OCI-LY3 (cell line): ENCODE data around the gene RASL10A.

Experiments
- EZH2phosphoT487 ChIP-seq: fragments of 200-600 bp; shearing (Covaris generic); IDR thresholded peaks from 2 replicates; pipeline ENCODE4 v1.6.1; 2018; ENCODE audit warnings: antibody characterized with exemption, mixed run types, low read depth
- TF ChIP-seq, protein P1 (sequence below): fragments of 200-600, 300-600 bp; sonication (generic); IDR thresholded peaks from 2 replicates; pipeline ENCODE4 v1.5.1; 2014; ENCODE audit warnings: antibody characterized with exemption, low read length, low read depth

DNA sequence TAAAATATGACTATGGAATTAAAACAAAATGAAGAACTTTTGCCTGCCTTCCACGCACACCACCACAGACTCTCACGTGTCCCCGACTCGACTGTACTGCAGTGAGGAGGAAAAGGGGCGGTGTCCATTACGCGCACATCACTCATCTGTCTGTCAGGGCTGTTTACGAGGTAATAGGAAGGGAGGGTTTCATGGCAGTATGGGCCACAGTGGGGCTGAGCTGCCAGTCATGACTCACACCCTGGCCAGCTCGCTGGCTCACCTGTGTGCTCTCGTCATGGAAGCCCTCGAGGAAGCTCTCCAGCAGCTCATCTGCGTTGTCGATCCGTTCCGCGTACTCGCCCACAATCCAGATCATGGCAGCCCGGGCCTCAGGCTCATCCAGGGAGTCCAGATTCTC is 33.5 kb upstream of the RASL10A start:
- TF ChIP-seq, protein P1, sequence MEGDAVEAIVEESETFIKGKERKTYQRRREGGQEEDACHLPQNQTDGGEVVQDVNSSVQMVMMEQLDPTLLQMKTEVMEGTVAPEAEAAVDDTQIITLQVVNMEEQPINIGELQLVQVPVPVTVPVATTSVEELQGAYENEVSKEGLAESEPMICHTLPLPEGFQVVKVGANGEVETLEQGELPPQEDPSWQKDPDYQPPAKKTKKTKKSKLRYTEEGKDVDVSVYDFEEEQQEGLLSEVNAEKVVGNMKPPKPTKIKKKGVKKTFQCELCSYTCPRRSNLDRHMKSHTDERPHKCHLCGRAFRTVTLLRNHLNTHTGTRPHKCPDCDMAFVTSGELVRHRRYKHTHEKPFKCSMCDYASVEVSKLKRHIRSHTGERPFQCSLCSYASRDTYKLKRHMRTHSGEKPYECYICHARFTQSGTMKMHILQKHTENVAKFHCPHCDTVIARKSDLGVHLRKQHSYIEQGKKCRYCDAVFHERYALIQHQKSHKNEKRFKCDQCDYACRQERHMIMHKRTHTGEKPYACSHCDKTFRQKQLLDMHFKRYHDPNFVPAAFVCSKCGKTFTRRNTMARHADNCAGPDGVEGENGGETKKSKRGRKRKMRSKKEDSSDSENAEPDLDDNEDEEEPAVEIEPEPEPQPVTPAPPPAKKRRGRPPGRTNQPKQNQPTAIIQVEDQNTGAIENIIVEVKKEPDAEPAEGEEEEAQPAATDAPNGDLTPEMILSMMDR: no peak
- no peak for TF ChIP-seq EZH2phosphoT487
